ENCODE results near the gene PPP1R12B.

PPP1R12B gene, protein sequence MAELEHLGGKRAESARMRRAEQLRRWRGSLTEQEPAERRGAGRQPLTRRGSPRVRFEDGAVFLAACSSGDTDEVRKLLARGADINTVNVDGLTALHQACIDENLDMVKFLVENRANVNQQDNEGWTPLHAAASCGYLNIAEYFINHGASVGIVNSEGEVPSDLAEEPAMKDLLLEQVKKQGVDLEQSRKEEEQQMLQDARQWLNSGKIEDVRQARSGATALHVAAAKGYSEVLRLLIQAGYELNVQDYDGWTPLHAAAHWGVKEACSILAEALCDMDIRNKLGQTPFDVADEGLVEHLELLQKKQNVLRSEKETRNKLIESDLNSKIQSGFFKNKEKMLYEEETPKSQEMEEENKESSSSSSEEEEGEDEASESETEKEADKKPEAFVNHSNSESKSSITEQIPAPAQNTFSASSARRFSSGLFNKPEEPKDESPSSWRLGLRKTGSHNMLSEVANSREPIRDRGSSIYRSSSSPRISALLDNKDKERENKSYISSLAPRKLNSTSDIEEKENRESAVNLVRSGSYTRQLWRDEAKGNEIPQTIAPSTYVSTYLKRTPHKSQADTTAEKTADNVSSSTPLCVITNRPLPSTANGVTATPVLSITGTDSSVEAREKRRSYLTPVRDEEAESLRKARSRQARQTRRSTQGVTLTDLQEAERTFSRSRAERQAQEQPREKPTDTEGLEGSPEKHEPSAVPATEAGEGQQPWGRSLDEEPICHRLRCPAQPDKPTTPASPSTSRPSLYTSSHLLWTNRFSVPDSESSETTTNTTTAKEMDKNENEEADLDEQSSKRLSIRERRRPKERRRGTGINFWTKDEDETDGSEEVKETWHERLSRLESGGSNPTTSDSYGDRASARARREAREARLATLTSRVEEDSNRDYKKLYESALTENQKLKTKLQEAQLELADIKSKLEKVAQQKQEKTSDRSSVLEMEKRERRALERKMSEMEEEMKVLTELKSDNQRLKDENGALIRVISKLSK

DNA sequence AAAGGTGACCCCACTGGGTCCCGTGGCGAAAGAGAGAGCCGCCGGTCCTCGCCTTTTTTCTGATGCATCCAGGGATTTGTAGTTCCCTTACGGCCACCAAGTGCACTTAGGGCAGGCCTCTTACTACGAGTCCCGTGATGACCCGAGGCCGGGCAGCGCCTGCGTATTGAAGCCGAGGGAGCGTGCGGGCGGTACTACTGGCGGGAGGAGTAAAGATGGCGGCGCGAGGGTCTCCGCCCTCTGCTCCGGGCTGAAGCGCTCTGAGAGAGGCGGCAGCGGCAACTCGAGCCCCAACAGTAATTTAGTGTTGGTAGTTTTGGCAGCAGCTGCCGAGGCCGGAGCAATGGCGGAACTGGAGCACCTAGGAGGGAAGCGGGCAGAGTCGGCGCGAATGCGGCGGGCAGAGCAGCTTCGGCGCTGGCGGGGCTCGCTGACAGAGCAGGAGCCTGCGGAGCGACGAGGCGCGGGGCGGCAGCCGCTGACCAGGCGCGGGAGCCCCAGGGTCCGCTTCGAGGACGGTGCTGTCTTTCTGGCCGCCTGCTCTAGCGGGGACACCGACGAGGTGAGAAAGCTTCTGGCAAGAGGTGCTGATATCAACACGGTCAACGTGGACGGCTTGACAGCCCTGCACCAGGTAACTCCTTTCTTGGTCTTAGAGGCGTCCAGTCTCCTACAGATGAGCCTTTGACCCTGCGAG lies at the start of gene PPP1R12B:
TSS of gene PPP1R12B (plus strand) at position 191 of the 697 bp plus-strand sequence. CDS start at position 344, 153 bp downstream.
- peak; percentile 99 for DNase-seq

DNA sequence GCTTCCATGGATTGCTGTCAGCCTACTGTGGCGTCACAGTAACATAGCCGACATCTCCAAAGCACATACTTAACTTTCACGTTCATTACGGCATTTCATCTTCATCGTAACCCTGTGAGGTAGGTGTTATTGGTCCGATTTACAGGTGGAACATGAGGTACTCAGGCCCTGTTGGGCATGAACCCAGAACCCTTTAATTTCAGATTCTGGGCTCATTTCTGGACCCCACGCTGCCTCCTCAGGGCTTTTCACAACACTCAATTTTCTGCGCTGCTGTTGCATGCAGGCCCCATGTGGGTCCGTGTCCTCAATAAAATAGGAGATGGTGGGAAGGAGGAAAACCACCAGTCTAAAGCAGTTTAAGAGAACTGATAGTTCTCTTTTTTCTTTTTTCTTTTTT lies 46.3 kb upstream of the PPP1R12B start:
- DNase-seq, result no peak

DNA sequence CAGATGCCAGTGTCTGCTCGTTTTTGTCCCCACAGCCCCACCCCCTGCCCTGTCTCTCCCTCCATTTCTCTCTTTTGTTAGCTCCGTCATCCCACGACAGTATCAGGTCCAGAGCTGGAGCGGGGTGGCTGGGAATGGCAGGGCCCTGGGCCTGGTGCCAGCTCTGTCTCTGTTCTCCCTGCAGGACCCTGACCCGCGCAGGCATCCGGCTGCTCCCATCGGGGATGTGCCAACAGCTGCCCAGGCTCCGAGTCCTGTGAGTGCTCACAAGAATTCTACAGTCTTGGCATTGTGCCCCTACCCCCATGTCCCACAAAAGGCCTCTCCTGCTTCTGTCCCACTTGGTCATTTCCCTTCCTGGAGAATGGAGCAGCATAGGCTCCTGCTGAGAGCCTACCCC lies 44.1 kb upstream of the PPP1R12B start:
- DNase-seq, result no peak

DNA sequence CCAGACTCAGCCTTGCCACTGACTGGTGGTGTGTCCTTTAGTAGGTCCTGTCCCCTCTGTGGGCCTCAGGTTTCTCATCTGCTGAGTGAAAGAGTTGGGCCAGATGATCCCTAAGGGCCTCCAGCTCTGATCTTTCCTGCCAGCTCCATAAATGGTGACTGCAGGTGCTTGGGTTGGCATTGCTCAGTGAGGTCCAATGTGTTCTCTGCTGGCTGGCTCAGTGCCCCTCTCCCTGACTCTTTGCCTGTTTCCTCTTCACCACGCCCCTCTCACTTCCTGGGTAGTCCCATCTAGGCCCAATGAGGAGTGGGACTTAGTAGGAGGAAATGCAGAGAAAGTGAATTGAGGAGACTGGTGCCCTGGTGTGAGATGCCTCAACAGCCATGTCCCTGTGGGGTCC lies 43.3 kb upstream of the PPP1R12B start:
- DNase-seq, result no peak

DNA sequence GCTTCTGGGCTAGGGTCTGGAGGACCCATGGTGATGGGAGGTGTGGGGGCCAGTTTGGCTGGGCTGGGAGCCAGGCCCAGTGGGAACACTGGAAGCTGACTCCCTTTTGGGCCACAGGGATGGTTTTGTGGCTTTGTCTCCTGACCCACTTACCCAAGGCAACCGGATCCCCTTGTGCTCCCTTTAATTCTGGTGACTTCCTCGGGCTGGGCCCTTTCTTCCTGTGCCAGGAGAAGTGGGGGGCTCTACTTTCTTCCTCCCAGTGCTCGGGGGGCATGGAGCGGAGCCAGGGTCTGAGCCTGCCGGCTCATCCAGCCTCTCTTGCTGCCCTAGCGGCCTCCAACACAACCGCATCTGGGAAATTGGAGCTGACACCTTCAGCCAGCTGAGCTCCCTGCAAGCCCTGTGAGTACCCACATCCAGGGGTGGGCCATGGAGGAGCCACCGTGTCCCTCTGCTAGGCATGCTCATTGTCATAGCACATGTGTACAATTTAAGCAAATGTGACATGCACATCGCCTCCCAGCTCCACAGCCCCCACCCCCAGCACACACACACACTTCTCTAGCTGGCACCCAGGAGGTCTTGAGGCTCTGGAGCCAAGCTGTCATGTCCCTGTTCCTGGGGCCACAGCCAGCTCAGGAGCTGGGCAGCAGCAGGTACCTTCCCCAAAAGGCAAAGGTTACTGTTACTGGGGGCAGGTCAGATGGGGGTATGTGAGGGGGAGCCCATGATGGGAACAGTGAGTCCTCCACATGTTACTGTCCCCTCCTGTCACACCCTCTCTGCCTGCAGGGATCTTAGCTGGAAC lies 41.8 kb upstream of the PPP1R12B start:
- DNase-seq, result no peak

DNA sequence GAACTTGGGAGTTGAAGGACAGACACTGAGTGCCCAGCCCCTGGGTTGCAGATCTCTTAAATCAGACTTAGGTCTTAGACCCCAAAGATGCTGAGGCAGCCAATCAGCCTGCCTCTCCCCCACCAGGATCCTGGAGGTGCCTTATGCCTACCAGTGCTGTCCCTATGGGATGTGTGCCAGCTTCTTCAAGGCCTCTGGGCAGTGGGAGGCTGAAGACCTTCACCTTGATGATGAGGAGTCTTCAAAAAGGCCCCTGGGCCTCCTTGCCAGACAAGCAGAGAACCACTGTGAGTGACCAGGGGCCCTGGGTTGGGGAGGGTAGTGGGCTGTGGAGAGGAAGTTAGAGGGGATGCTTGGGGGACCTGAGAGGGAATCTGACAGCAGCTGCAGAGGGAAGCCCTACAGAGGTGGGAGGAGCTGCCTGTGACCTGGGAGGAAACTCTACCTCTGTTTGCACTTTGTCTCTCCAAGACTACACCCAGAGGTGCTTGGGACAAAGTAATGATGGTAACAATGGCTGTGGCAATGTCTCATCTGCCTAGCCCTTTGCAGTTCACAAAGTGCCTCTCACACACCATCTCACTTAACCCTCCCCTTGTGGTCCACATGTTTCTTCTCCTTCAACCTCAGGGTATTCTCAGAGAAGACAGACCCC lies 38.3 kb upstream of the PPP1R12B start:
- DNase-seq, result no peak

DNA sequence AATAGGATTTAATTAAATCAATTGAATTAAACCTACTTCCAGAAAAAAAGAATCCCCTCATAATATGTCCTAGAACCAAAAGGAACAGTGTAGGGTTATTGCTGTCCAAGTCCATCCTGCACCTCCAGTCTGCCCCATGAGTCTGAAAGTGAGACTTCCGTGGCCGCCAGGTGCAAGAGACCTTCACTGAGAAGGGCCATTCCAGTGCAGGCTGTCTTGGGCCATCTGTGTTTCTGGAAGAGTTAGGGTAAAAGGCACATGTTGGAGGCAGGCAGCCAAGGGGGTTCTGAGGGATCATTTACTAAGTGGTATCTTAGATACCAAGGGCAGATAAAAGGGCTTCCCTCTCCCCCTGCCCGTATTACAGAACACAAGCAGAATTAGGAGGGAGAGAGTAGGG lies 37.8 kb upstream of the PPP1R12B start:
- no peak for DNase-seq

DNA sequence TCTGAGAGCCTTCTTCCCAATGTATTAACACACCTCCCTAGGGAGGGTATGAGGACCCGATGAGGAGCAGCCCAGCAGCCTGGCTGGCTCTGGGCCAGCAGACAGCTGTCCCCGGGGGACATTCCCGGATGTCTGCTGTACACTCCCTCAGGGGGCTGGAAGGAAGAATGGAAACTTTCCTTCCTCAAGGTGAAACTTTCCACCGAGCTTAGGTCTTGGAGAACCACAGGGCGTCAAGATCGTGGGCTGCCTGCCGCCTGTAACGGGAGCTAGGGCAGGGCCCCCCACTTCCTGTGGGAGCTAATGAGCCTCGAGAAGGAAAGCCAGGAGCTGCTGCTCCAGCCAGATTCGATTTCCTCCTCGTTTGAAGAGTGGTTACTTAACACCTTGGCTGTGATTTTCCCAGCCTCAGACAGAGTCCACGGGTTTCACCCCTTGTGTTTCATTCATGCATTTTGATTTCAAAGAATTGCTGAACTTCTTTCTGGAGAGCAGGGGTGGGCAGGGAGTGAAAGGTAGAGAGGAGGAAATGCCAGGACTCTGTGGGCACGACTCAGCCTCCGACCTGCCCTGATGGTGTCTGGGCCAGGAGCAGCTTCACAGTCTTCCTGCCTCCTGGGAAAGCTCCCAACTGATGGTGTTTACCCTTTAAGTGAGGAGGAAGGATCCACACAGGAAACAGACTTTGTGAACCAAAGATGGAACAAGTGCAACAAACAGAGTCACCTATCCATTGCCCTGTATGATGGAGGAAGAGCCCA lies 36.4 kb upstream of the PPP1R12B start:
- no peak for DNase-seq

DNA sequence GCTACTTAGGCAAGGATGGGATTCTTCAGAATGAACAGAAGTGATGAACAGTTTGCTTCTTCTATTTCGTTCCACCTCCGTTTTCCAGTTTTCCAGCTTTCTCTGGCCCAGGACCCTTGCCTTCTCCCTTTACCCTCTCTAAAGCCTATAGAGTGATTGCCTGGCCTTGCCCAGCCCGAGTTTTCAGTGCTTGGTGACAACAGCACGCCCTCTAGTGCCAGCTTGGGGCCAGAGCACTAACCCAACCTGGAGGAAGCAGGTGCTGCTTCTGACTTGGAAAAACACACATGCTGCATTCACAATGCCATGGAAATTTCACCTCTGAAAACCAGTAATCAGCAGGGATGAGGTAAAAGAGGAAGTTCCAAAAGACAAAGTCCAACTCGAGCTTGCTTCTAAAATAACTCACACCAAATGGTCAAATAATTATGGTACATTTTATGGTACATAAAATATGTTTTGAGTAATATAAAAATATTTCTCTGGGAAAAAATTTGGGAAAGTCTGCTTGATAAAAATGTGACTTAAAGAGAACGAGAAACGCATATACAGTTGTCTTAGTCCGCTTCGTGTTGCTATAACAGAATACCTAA lies 32.8 kb upstream of the PPP1R12B start:
- DNase-seq, result peak; percentile 69

DNA sequence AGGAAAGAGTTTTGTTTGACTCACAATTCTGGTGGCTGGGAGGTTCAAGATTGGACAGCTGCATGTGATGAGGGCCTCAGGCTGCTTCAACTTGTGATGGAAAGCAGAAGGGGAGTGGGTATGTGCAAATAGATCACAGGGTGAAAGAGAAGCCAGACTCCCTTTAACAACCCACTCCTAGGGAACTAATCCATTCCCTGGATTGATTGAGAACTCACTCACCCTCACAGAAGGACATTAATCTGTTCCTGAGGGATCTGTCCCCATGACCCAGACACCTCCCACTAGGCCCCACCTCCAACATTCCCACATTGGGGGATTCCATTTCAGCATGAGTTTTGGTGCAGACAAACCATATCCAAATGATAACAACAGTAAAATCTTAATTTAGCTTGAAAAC lies 32.3 kb upstream of the PPP1R12B start:
- DNase-seq, result no peak

DNA sequence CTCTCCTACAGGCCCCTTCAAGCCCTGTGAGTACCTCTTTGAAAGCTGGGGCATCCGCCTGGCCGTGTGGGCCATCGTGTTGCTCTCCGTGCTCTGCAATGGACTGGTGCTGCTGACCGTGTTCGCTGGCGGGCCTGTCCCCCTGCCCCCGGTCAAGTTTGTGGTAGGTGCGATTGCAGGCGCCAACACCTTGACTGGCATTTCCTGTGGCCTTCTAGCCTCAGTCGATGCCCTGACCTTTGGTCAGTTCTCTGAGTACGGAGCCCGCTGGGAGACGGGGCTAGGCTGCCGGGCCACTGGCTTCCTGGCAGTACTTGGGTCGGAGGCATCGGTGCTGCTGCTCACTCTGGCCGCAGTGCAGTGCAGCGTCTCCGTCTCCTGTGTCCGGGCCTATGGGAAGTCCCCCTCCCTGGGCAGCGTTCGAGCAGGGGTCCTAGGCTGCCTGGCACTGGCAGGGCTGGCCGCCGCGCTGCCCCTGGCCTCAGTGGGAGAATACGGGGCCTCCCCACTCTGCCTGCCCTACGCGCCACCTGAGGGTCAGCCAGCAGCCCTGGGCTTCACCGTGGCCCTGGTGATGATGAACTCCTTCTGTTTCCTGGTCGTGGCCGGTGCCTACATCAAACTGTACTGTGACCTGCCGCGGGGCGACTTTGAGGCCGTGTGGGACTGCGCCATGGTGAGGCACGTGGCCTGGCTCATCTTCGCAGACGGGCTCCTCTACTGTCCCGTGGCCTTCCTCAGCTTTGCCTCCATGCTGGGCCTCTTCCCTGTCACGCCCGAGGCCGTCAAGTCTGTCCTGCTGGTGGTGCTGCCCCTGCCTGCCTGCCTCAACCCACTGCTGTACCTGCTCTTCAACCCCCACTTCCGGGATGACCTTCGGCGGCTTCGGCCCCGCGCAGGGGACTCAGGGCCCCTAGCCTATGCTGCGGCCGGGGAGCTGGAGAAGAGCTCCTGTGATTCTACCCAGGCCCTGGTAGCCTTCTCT lies 30.3 kb upstream of the PPP1R12B start:
- no peak for DNase-seq

DNA sequence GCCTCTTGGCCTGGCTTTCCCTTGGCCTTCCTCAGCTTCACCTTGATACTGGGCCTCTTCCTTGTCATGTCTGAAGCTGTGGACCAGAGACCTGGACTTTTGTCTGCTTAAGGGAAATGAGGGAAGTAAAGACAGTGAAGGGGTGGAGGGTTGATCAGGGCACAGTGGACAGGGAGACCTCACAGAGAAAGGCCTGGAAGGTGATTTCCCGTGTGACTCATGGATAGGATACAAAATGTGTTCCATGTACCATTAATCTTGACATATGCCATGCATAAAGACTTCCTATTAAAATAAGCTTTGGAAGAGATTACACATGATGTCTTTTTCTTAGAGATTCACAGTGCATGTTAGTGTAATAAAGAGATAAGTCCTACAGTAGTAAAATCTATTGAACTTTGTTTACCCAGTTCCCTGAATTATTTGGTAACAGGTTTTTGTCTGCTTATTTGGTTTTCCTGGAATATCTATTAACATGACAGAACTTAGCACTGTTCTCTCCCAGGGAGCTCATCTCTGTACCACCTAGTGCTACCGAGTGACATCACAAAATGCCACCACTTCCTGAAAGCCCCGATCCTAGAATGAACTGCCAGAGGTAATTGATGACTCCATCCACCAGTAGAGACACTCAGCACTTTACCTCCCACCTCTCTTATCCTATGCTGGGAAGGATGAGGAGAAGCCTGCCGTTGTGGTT lies 29.0 kb upstream of the PPP1R12B start:
- DNase-seq, result no peak

DNA sequence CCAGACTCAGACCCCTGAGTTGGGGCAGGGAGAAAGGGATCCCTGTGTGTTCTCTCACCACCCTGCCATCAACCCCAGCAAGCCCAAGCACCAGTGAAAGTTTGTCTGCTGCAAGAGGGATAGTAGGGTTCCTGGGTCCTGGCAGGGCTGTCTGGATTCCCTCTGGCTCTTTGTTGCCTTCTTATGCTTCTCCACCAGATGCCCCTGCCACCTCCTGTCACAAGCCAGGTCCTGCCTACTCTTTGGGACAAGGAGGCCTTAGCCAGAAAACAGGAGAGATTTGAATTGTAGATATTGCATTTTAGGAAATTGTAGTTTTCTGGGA lies 28.5 kb upstream of the PPP1R12B start:
- no peak for DNase-seq

DNA sequence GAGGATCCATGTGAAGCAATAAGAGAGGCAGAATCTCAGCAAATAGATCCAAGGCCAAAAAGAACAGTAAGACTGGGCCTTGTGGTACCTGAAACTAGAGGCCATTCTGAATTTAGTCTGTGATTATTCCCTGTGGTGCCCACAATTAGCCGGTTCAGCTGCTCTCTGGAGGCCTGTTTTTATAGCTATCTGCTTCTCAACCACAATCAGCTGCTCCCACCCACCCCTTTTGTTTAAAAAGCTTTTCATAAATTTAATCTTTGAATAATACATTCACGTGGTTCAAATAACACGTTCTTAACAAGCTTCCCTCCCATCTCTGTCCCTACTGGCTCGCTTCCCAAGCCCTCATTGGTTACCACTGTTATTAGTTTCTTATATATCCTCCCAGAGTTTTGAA lies 24.8 kb upstream of the PPP1R12B start:
- no peak for DNase-seq

DNA sequence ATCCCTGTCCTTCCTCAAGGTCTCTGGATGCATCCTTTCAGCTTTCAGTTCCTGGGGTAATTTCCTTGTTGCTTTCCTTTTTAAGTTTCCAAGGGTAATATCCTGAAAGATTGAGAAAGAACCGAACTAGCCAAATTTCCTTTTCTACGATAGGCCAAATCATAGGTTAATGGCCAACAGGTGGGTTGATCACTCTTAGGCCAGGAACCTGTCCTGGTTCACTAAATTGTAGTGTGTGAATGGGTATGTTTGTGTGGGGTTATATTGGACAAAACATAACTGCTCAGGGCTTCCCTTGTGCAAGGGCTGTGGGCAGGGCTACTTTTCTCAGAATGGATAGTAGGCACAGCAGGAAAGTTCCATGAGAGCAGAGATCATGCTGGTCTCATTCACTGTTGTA lies 23.9 kb upstream of the PPP1R12B start:
- DNase-seq, result no peak

DNA sequence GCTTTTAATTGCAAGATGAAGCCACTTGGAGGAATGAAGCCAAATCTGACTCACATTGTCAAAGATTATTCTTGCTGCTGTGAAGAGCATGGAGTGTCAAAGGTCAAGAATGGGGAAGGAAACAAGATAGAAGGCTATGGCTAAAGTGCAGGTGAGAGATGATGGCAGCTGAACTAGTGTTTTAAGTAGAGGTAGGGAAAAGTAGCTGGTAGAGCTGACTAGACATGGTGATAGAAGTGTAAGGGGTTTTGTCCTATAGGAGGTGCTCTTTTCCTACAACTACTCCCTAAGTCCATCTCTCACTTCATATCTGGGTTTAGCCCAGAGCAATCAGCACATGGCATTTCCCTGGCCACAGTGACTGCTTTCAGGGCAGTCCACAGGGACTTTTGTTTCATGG lies 18.6 kb upstream of the PPP1R12B start:
- DNase-seq, result no peak

DNA sequence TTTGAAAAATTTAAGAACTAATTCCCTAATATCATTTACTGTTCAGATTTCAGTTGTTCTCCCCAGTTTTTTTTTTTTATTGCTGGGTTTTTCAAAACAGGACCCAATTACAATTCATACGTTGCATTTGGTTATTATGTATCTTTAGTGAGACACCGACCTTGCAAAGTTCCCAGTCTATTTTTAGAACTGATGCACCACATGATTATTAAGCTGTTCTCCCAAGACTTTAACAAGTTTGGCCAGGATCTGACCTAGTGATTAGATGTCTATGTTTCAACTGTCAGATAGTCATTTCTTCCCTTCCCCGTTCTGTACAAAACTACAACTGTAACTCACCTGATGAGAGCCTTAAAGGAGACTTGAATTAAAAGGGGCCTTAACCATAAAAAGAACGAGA lies 14.6 kb upstream of the PPP1R12B start:
- DNase-seq, result no peak

DNA sequence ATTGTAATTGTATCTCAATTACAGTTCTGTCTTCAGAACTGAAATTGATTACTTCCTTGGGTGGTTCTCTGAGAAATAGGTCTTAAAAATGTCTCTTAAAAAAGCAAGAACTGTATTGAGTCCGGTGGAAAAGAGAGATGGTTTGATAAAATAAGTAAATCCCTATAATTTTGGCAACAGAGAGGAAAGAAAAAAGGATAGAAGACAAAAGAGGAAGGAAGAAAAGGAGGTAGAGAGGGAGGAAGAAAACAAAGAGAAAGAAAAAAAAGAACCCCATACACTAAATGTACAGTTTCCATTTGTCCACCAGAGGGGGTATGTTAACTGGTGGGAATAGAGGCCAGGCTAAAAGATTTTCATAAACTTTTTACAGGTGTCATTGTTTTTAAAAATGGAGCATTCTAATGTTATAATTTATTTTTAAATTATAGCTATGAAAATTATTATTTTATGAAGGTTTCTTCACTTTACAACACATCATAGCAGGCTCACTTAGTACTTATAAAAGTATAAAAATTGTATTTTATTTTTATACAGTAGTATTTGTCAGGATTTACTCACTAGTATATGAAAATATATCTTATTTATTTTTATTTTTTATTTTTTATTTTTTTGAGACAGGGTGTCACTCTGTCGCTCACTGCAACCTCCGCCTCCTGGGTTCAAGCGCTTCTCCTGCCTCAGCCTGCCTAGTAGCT lies 4.7 kb upstream of the PPP1R12B start:
- peak; percentile 50 for DNase-seq
